KG1 (cell line): ENCODE results near the gene CHEK2.
A peak's percentile ranks its signal among the peaks of the same experiment; 100 is the strongest.
"Not testable (repeated sequence)": the region's sequence is repeated elsewhere in the genome, so short reads cannot be mapped to it uniquely, and the experiment has no call there.

Source experiments
- DNase-seq: peaks from one replicate; lab custom pipeline; 2025; lab: John Stamatoyannopoulos, UW

CHEK2 gene

GRCh38 chr22:28741785-28742561, at the start of gene CHEK2, which contains the start of gene HSCB:
Gene CHEK2, minus strand, starts transcription at chr22:28741820. Its CDS starts 7,099 bp downstream, at chr22:28734721.
Gene HSCB, plus strand, starts transcription at chr22:28742039. Its CDS starts 57 bp downstream, at chr22:28742096.
- DNase-seq = peak; percentile 98

- no peak for DNase-seq
These were observed 49.5 kb upstream of the CHEK2 start for GRCh38 chr22:28791124-28791523.

GRCh38 chr22:28788601-28789000, 47.0 kb upstream of the CHEK2 start:
- no peak for DNase-seq

GRCh38 chr22:28783786-28784671, 42.4 kb upstream of the CHEK2 start:
- DNase-seq = no peak

GRCh38 chr22:28780296-28780695, 38.7 kb upstream of the CHEK2 start:
- no peak for DNase-seq

GRCh38 chr22:28779833-28780232, 38.2 kb upstream of the CHEK2 start:
- no peak for DNase-seq

- no peak for DNase-seq
These were observed 32.8 kb upstream of the CHEK2 start for GRCh38 chr22:28774378-28774777.

GRCh38 chr22:28773461-28773867, 31.8 kb upstream of the CHEK2 start:
- no peak for DNase-seq

GRCh38 chr22:28772633-28773460, 31.2 kb upstream of the CHEK2 start, which contains the start of gene CCDC117:
Gene CCDC117, plus strand, starts transcription at chr22:28772695. Its CDS starts 155 bp downstream, at chr22:28772850.
- peak; percentile 91 for DNase-seq

GRCh38 chr22:28771195-28771791, 29.7 kb upstream of the CHEK2 start:
- no peak for DNase-seq

- no peak for DNase-seq
These were observed 27.9 kb upstream of the CHEK2 start for GRCh38 chr22:28769394-28770085.

- DNase-seq = no peak
These were observed 27.2 kb upstream of the CHEK2 start for GRCh38 chr22:28768701-28769393.

GRCh38 chr22:28766628-28767027, 25.0 kb upstream of the CHEK2 start:
- DNase-seq = no peak

GRCh38 chr22:28762000-28762399, 20.4 kb upstream of the CHEK2 start:
- DNase-seq = not testable (repeated sequence)

- no peak for DNase-seq
These were observed 19.8 kb upstream of the CHEK2 start for GRCh38 chr22:28761449-28761755.

- DNase-seq = no peak
These were observed 18.4 kb upstream of the CHEK2 start for GRCh38 chr22:28759861-28760560.

- not testable (repeated sequence) for DNase-seq
These were observed 12.9 kb upstream of the CHEK2 start for GRCh38 chr22:28754512-28754911.

GRCh38 chr22:28750471-28750881, 8.9 kb upstream of the CHEK2 start:
- no peak for DNase-seq

GRCh38 chr22:28743852-28744251, 2.2 kb upstream of the CHEK2 start:
- no peak for DNase-seq

- DNase-seq = peak; percentile 68
These were observed 942 bp upstream of the CHEK2 start for GRCh38 chr22:28742562-28742962.
